Fibroblast of lung (primary cell): ENCODE data around the gene TBX19.

Source experiments
- EZH2 ChIP-seq: IDR thresholded peaks from 2 replicates; pipeline ENCODE4 v1.5.1; 2012; ENCODE audit warnings: low read length, control low read depth, mild to moderate bottlenecking; ENCODE audit errors: missing control alignments
- TF ChIP-seq, protein P1 (sequence below), 2 donors: IDR thresholded peaks in 1 of 2; conservative IDR thresholded peaks in 1 of 2; 1 replicate in 1 of 2; 2 replicates in 1 of 2; pipeline ENCODE4 v1.5.1; 2011 to 2012; ENCODE audit warnings: low read length in 2 of 2, control low read depth in 1 of 2, inconsistent platforms in 1 of 2, low read depth in 1 of 2, mild to moderate bottlenecking in 1 of 2

GRCh38 chr1:168361252-168361651 is 80.6 kb downstream of the TBX19 start:
- TF ChIP-seq, protein P1, sequence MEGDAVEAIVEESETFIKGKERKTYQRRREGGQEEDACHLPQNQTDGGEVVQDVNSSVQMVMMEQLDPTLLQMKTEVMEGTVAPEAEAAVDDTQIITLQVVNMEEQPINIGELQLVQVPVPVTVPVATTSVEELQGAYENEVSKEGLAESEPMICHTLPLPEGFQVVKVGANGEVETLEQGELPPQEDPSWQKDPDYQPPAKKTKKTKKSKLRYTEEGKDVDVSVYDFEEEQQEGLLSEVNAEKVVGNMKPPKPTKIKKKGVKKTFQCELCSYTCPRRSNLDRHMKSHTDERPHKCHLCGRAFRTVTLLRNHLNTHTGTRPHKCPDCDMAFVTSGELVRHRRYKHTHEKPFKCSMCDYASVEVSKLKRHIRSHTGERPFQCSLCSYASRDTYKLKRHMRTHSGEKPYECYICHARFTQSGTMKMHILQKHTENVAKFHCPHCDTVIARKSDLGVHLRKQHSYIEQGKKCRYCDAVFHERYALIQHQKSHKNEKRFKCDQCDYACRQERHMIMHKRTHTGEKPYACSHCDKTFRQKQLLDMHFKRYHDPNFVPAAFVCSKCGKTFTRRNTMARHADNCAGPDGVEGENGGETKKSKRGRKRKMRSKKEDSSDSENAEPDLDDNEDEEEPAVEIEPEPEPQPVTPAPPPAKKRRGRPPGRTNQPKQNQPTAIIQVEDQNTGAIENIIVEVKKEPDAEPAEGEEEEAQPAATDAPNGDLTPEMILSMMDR (conservative IDR thresholded peaks at IDR 0.05 in 1 of 2, IDR thresholded peaks at IDR 0.05 in 1 of 2; ENCODE audit: low read depth in 1 of 2, low read length in 2 of 2): no peak
- TF ChIP-seq EZH2: no peak
